NOMO-1 treated with dmso at 0.1 percent for 144 hours (cell line): ENCODE measurements around the gene ADPRHL1.
"Not testable (repeated sequence)": the region's sequence is repeated elsewhere in the genome, so short reads cannot be mapped to it uniquely, and the experiment has no call there.

ENCODE experiments used
- DNase-seq: peaks from one replicate; lab custom pipeline; 2025; ENCODE audit not compliant: unreplicated experiment; lab: John Stamatoyannopoulos, UW

The ADPRHL1 gene

GRCh38 chr13:113373811-113374485, 79.3 kb downstream of the ADPRHL1 start:
- no peak for DNase-seq

GRCh38 chr13:113371701-113372100, 81.6 kb downstream of the ADPRHL1 start:
- not testable (repeated sequence) for DNase-seq

DNA sequence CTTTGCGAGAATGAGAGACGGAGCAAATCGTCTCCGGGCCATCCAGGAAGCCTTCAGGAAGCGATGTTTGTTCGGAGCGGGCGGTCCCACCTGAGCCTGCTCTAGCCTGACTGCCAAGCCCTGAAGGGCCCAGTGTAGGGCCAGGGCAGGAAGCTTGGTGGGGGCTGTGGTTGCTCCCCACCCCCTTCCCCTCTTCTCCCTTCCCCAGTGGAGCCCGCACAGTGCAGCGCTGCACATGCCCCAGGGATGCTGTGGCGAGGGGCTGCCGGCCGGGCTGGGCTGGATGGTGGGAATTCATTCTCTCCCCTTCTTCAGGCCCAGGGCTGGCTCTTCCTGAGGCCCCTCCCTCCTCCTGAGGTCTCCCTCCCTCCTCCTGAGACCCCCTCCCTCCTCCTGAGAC, 82.2 kb downstream of the ADPRHL1 start:
- no peak for DNase-seq

DNA sequence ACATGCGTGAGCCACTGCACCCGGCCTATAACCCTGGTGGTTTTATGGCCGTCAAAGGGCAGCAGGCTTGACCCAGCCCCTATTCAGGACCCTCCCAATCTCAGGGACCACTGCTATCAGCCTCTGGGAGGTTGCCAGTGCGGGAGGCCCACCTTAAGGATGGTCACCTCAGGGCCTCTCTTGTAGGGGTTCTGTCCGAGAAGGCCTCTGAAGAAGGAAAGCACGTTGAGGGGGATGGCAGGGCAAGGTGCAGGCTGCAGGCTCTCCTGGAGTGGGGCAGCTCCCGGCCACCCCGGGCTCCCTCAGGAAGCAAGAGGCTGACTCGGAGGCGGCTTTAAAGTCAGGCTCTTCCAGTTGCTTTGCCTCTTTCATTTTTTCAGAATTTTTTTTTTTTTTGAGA, 83.4 kb downstream of the ADPRHL1 start:
- no peak for DNase-seq

- no peak for DNase-seq
These were observed 84.1 kb downstream of the ADPRHL1 start for GRCh38 chr13:113369189-113369588.

- DNase-seq: not testable (repeated sequence)
These were observed 84.9 kb downstream of the ADPRHL1 start for GRCh38 chr13:113368353-113368752.

- no peak for DNase-seq
These were observed 85.5 kb downstream of the ADPRHL1 start for GRCh38 chr13:113367771-113368170.

DNA sequence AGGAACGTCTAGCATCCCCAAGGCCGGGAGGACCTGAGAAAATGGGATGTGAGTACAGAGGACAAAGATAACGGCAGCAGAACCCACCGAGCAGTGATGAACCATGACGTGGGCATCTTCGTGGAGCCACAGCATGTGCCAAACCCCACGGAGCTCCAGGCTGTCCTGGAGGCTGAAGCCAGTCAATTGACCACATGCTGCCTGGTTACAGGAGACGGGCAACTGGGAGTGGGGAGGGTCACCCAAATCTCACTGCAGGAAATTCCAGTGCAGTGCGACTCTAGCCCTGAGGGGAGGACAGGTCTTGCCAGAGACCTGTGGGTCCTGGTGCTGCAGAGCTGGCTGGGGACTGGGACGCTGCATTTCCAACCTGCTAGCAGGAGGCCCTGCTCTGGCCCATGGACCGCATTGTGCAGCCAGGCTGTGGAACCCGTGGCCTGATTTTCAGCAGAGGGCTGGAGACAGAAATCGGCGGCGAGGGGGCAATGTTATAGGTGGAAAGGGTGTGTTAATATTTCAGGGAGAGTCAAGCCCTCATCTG, 86.2 kb downstream of the ADPRHL1 start:
- no peak for DNase-seq

- DNase-seq: no peak
These were observed 87.2 kb downstream of the ADPRHL1 start for GRCh38 chr13:113365971-113366588.

GRCh38 chr13:113365583-113365970, 87.7 kb downstream of the ADPRHL1 start:
- no peak for DNase-seq

- DNase-seq: no peak
These were observed 88.2 kb downstream of the ADPRHL1 start for GRCh38 chr13:113364901-113365582.

DNA sequence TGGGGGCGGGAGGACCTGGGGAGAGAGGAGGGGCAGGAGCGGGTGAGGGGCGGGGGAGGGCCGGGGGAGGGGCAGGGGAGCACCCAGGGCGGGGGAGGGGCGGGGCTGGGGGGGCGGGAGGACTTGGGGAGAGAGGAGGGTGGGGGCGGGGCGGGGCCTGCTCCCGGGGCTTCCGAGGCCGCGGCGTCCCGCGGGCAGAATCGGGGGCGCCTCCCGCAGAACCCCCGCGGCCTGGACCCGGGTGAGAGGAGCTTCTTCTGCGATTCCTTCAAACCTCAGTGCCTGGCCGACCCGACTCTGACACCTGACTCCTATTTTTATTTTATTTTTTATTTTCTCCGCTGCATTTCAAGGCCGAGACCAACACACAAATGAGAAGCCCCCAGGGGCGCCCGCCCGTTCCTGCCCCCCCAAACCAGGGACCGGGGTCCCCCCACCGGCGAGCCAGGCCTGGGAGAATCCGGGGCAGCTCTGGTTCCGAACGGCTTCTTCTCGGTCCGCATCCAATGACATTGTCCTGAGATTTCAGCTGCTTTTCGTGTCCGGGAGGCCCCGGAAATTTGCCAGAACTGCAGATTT, 88.9 kb downstream of the ADPRHL1 start:
- DNase-seq: no peak

GRCh38 chr13:113361406-113361805, 91.9 kb downstream of the ADPRHL1 start:
- DNase-seq: no peak

GRCh38 chr13:113360446-113360845, 92.8 kb downstream of the ADPRHL1 start:
- DNase-seq: no peak

GRCh38 chr13:113359571-113359970, 93.7 kb downstream of the ADPRHL1 start:
- DNase-seq: no peak

DNA sequence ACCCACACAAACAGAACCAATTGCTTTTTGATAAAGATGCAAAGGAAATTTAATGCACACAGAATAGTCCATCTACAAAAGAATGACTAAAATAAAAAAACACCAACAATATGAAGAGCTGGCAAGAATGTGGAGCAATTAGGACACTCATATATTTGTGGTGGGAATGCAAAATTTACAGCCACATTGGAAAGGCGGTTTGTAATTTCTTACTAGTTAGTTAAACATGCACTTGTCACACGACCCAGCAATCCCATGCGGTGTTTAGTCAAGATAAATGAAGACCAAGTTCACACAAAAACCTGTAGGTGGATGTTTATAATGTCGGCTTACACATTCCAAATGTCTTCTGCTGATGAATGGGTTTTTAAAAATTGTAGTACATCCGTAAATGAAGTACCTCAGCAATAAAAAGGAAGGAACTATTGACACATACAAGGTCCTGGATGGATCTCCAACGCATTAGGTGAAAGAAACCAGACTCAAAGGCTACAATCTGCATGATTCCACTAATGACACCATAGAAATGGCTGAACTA, 94.6 kb downstream of the ADPRHL1 start:
- no peak for DNase-seq

GRCh38 chr13:113357529-113357928, 95.8 kb downstream of the ADPRHL1 start:
- no peak for DNase-seq

GRCh38 chr13:113356596-113356995, 96.7 kb downstream of the ADPRHL1 start:
- DNase-seq: no peak

- no peak for DNase-seq
These were observed 97.7 kb downstream of the ADPRHL1 start for GRCh38 chr13:113355621-113356020.

DNA sequence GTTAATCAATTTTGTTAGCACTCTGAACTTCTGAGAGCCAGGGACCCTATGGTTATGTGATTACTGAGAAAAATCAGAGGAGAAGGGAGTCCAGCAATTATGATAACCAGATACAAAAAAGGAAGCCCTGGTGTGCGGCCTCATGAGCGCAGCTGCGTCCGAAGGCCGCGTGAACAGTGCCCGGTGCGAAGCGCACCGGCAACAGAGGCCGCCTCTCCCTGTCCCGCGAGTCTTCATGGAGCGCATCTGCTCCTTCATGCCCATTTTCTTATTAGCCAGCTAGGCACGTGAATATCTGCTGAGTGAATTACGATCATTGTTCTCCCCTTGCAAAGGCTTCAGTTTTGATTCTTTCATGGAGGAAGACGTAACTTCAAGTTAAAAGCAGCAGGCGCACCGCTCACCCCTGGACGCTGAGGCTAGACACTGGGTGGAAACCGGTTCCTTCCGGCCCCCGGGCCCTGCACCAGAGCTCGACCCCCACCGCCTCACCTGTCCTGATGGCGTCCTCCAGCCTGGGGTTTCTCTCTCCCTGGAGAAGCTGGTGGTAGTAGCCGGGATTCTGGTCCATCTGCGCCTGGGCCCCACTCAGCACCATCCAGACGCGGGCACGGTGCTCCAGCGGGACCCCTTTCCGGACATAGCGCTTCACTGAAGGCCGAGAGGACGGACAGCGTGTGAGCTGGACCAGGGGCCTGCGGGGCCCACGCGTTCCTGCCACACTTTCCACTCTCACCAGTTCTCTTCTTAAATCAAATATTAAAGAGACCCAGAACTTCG, 98.3 kb downstream of the ADPRHL1 start:
- DNase-seq: no peak

- DNase-seq: no peak
These were observed 100.0 kb downstream of the ADPRHL1 start for GRCh38 chr13:113353254-113353653.
